ENCODE measurements around the gene CACNA2D3.

- TF ChIP-seq POLR2A (IDR thresholded peaks at IDR 0.05): no peak
- TF ChIP-seq, protein P1, sequence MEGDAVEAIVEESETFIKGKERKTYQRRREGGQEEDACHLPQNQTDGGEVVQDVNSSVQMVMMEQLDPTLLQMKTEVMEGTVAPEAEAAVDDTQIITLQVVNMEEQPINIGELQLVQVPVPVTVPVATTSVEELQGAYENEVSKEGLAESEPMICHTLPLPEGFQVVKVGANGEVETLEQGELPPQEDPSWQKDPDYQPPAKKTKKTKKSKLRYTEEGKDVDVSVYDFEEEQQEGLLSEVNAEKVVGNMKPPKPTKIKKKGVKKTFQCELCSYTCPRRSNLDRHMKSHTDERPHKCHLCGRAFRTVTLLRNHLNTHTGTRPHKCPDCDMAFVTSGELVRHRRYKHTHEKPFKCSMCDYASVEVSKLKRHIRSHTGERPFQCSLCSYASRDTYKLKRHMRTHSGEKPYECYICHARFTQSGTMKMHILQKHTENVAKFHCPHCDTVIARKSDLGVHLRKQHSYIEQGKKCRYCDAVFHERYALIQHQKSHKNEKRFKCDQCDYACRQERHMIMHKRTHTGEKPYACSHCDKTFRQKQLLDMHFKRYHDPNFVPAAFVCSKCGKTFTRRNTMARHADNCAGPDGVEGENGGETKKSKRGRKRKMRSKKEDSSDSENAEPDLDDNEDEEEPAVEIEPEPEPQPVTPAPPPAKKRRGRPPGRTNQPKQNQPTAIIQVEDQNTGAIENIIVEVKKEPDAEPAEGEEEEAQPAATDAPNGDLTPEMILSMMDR (IDR thresholded peaks at IDR 0.05): no peak
Measured at GRCh38 chr3:54547051-54547450, 424.7 kb downstream of the CACNA2D3 start.

Data from tibial nerve (tissue), 3 donors.